WTC11 (cell line): Measurements from ENCODE around the gene NPEPL1. TPM values are rescaled to one million over a fixed set of nuclear protein-coding genes. Genes with fewer than 3 reads are reported as not detected.

Experiments
- ATAC-seq: fragments of 200-7000 bp; cut with Tn5 transposase; 2 replicates; pipeline ENCODE4 v1.10.0; 2021; ENCODE audit warnings: mild to moderate bottlenecking, moderate library complexity
- CTCF ChIA-PET: fragments of 300-600 bp; sonication (Branson Sonifier 250); formaldehyde crosslinking; loops from one replicate; lab custom pipeline; 2021; ENCODE audit warnings: antibody characterized with exemption; lab: Charles Lee
- POLR2A ChIA-PET: fragments of 350-600 bp; sonication (Branson Sonifier 250); formaldehyde crosslinking; loops from one replicate; lab custom pipeline; 2021; ENCODE audit warnings: antibody characterized with exemption; lab: Charles Lee
- DNase-seq: peaks from one replicate; pipeline ENCODE4 v3.0.0; 2021; ENCODE audit warnings: low spot score
- H3K27ac Mint-ChIP-seq: 2 replicates; pipeline ENCODE4 v1.8.0; 2021; ENCODE audit warnings: mixed read lengths
- H3K27me3 Mint-ChIP-seq: 2 replicates; pipeline ENCODE4 v1.8.0; 2021; ENCODE audit warnings: low read depth, mild to moderate bottlenecking, moderate library complexity, mixed read lengths
- H3K36me3 Mint-ChIP-seq: 2 replicates; pipeline ENCODE4 v1.8.0; 2021; ENCODE audit warnings: mixed read lengths
- H3K4me1 Mint-ChIP-seq: 2 replicates; pipeline ENCODE4 v1.8.0; 2022; ENCODE audit warnings: mixed read lengths
- H3K4me3 Mint-ChIP-seq: 2 replicates; pipeline ENCODE4 v1.8.0; 2021; ENCODE audit warnings: mild to moderate bottlenecking, moderate library complexity, mixed read lengths
- H3K9me3 Mint-ChIP-seq: 2 replicates; pipeline ENCODE4 v1.8.0; 2021; ENCODE audit warnings: mixed read lengths
- AFF4 ChIP-seq: sonication (generic); formaldehyde crosslinking; IDR thresholded peaks from 2 replicates; pipeline ENCODE4 v1.8.1; 2023; ENCODE audit warnings: mild to moderate bottlenecking, missing genetic modification reagents, borderline replicate concordance
- CREB1 ChIP-seq: sonication (generic); formaldehyde crosslinking; IDR thresholded peaks from 2 replicates; pipeline ENCODE4 v1.8.0; 2023; ENCODE audit warnings: mild to moderate bottlenecking, missing genetic modification reagents
- CTCF ChIP-seq: fragments of 200-600 bp; IDR thresholded peaks from 2 replicates; pipeline ENCODE4 v1.8.0; 2022; ENCODE audit warnings: antibody characterized with exemption
- ETV6 ChIP-seq: sonication (generic); formaldehyde crosslinking; IDR thresholded peaks from 2 replicates; pipeline ENCODE4 v1.8.1; 2022; ENCODE audit warnings: mild to moderate bottlenecking, missing genetic modification reagents
- HMGXB4 ChIP-seq: sonication (generic); formaldehyde crosslinking; IDR thresholded peaks from 2 replicates; pipeline ENCODE4 v1.8.1; 2023; ENCODE audit warnings: mild to moderate bottlenecking, moderate library complexity, missing genetic modification reagents
- JAZF1 ChIP-seq: fragments of 250-450 bp; sonication (Bioruptor Pico); IDR thresholded peaks from 2 replicates; pipeline ENCODE4 v1.9.0; 2021; ENCODE audit warnings: moderate library complexity, mild to moderate bottlenecking, inconsistent platforms
- JUN ChIP-seq: sonication (generic); formaldehyde crosslinking; IDR thresholded peaks from 2 replicates; pipeline ENCODE4 v1.8.0; 2023; ENCODE audit warnings: mild to moderate bottlenecking, missing genetic modification reagents
- KAT7 ChIP-seq: sonication (generic); formaldehyde crosslinking; IDR thresholded peaks from 2 replicates; pipeline ENCODE4 v1.8.1; 2023; ENCODE audit warnings: missing genetic modification reagents, mild to moderate bottlenecking, borderline replicate concordance
- SMAD4 ChIP-seq: sonication (generic); formaldehyde crosslinking; IDR thresholded peaks from 2 replicates; pipeline ENCODE4 v1.8.0; 2022; ENCODE audit warnings: mild to moderate bottlenecking, missing genetic modification reagents
- ZNF138 ChIP-seq: sonication (generic); formaldehyde crosslinking; conservative IDR thresholded peaks from 2 replicates; pipeline ENCODE4 v1.8.1; 2022; ENCODE audit warnings: mild to moderate bottlenecking, moderate library complexity, missing genetic modification reagents
- ZNF281 ChIP-seq: sonication (generic); formaldehyde crosslinking; IDR thresholded peaks from 2 replicates; pipeline ENCODE4 v1.8.0; 2023; ENCODE audit warnings: mild to moderate bottlenecking, missing genetic modification reagents
- ZNF416 ChIP-seq: fragments of 250-450 bp; sonication (Bioruptor Pico); IDR thresholded peaks from 2 replicates; pipeline ENCODE4 v1.9.0; 2021; ENCODE audit warnings: mild to moderate bottlenecking, inconsistent platforms
- ZNF512 ChIP-seq: sonication (generic); formaldehyde crosslinking; IDR thresholded peaks from 2 replicates; pipeline ENCODE4 v1.8.1; 2022; ENCODE audit warnings: missing genetic modification reagents, borderline replicate concordance
- ZSCAN18 ChIP-seq: fragments of 250-450 bp; sonication (Bioruptor Pico); IDR thresholded peaks from 2 replicates; pipeline ENCODE4 v2.1.2; 2022; ENCODE audit warnings: mild to moderate bottlenecking, moderate library complexity
- total RNA-seq: library from RNA; stranded (reverse); gene quantifications from 3 replicates; pipeline ENCODE4 v1.2.3, GENCODE V29; 2021

NPEPL1 gene
- total RNA-seq, 1 experiment from 2014 or later, result 39.9 TPM

GRCh38 chr20:58657262-58657661 is 35.3 kb upstream of the NPEPL1 start:
- DNase-seq (no peak), ATAC-seq (no peak)
- Mint-ChIP-seq H3K4me1 (peaks cover 79% of the 10 kb centered on the region), H3K9me3 (no peaks in the 10 kb centered on the region), H3K36me3 (peaks cover 11% of the 10 kb centered on the region), H3K27me3 (no peaks in the 10 kb centered on the region), H3K27ac (peak overlapping the region; percentile 91), H3K4me3 (peak overlapping the region; percentile 50)
- TF ChIP-seq ETV6 (CRISPR knock-in tag) (no peak), HMGXB4 (CRISPR knock-in tag) (no peak), ZNF416 (CRISPR knock-in tag) (no peak), CREB1 (CRISPR knock-in tag) (no peak), ZNF138 (CRISPR knock-in tag) (no peak), JAZF1 (no peak), AFF4 (CRISPR knock-in tag) (no peak), JUN (CRISPR knock-in tag) (no peak)
- ChIA-PET CTCF (interaction anchor here (0.5 to 2.8 kb wide), 3 partner anchors 176 to 188 kb away, joined by 3 to 10 read pairs (median 3); no protein-coding TSS in a partner anchor), POLR2A (interaction anchor here (0.8 kb wide), 1 partner anchor 194 kb away, joined by 3 read pairs; no protein-coding TSS in a partner anchor)

- Mint-ChIP-seq H3K9me3 (no peaks in the 10 kb centered on the region), H3K4me1 (peaks cover 80% of the 10 kb centered on the region), H3K4me3 (peak overlapping the region; percentile 50), H3K27me3 (no peaks in the 10 kb centered on the region), H3K27ac (peak overlapping the region; percentile 91; the same call in 1 of the 2 replicates), H3K36me3 (peaks cover 13% of the 10 kb centered on the region)
- ATAC-seq (no peak), DNase-seq (no peak)
- ChIA-PET CTCF (interaction anchor here (0.7 to 2.8 kb wide), 2 partner anchors 11 to 176 kb away, joined by 3 to 10 read pairs; no protein-coding TSS in a partner anchor), POLR2A (interaction anchor here (1.4 kb wide), 1 partner anchor 11 kb away, joined by 7 read pairs; no protein-coding TSS in a partner anchor)
- TF ChIP-seq ZNF281 (CRISPR knock-in tag), result no peak
- TF ChIP-seq CTCF, result no peak
- TF ChIP-seq ZNF512 (CRISPR knock-in tag), result no peak
- no peak for TF ChIP-seq KAT7 (CRISPR knock-in tag)
- TF ChIP-seq SMAD4 (CRISPR knock-in tag), result no peak
- TF ChIP-seq ZSCAN18 (CRISPR knock-in tag), result no peak
Measured at GRCh38 chr20:58657986-58658385, 34.6 kb upstream of the NPEPL1 start.
